Stimulated activated CD4-positive, alpha-beta T cell treated with anti-CD3 and anti-CD28 coated beads, TNF-alpha, amount 100 ng/mL, for 48 hours (primary cell): ENCODE data around the gene SNRNP48.

Experiments
- DNase-seq, 3 donors: peaks; one replicate each; pipeline ENCODE4 v3.0.0-alpha.2; 2020; ENCODE audit warnings: low read depth in 3 of 3

SNRNP48 gene

GRCh38 chr6:7559196-7559595 lies 30.8 kb upstream of the SNRNP48 start:
- no peak for DNase-seq

DNA sequence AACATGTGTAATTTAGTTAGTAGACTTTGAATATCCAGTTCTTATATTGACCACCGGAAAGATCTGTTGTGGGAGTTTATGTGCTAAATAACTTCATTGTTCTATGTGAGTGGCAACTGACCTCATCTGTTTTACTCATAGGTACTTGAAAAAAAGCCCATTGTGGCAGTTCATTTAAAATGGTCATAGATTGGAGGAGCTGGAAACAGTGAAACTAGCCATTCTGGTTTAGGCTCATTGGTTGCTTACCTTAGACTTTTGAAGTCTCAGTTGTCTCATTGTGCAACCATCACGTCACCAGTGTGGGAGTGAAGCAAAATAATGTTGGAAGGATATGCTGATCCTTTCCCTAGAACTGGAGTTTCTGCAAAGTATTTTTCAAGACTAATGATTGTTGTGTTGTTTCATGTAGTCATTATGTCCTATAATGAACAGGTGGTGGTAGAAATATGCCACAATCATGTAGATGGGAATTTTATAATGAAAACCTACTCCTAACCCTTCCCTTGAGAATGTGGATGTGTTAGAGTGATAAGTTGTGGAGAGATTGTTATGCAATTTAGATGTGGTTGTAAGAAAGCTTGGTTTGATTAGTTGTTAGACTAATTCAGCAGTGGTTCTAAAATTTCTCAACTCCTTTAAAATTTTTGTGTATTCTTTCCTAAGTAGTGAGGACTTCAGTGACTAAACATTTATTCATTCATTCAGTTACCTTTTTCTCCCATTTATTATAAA lies 30.2 kb upstream of the SNRNP48 start:
- DNase-seq = no peak

DNA sequence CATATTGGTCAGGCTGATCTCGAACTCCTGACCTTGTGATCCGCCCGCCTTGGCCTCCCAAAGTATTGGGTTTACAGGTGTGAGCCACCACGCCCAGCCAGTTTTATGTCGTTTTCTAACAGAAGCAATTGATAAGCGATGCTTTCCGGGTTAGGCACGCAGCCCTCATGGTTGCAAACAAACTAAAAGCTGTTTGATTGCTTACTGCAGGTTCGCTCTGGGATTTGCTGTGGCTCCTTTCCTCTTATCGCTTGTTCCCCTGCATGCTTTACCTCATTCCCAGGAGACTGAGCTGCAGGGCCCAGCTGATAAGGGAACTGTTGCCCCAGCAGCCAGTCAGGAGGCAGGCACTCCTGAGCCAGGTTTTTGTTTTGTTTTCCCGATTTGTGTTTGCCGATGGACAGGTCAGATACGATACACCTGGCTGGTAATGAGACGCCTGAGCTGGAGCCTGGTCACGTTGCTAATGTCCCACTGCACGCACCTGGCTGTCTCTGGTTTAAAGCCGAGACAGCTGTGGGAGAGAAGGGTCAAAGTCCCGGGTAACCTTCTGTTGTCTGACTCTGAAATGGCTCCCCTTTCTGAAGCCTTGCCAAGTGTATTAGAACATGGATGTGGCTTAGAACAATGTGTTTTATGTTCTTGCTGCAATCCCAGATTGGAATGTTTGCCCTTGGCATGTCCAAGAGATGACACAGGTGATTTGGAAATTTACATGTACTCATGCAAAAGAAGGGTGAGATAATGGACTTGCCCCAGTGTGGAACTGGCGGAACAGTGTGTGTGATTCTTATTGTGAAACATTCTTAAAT lies 28.6 kb upstream of the SNRNP48 start:
- no peak for DNase-seq

DNA sequence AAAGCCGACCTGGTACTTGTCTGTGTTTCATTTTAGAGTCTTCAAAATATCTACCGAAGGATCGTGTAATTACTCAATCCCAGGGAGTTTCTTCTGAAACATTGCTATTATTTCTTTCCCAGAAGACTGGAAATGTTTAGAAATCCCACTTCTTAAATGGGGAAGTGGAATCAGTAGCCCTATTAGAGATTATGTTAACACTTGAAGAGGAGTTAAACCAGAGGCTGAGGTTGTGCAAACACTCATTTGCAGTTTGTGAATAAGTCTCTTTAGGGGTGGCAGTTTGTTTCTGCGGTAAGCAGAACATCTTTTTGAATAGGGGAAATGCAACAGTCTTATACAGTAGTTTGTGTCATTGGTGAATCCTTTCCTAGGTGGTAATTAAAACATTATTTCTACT lies 27.2 kb upstream of the SNRNP48 start:
- no peak for DNase-seq

- no peak for DNase-seq
Measured at GRCh38 chr6:7566107-7566506, 23.9 kb upstream of the SNRNP48 start.

DNA sequence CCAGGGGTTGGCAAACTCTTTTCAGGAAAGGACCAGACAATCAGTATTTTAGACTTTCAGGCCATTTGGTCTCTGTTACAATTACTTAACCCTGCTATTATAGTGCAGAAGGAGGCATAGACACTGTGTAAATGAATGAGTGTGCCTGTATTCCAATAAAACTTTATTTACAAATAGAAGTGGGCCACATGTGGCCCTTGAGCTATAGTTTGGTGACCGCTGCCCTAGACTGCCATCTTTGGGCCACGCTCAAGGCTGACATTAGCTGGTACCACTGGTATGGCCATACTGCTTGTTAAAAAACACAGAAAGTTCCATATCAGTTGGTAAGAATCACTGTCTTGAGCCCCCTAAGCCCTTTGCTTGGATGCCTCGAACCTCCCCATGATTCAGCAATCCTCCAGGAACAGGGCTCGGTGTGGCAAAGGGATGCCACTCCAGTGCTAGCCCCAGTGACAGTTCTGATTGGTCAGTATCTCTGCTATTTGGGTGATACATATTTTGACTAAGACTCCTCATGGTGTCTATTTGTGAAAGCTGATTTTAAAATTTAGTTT lies 23.3 kb upstream of the SNRNP48 start:
- DNase-seq = no peak

GRCh38 chr6:7568021-7568420 lies 22.0 kb upstream of the SNRNP48 start:
- no peak for DNase-seq

- no peak for DNase-seq
Measured at GRCh38 chr6:7569082-7569481, 20.9 kb upstream of the SNRNP48 start.

- no peak for DNase-seq
Measured at GRCh38 chr6:7572213-7572943, 17.6 kb upstream of the SNRNP48 start.

GRCh38 chr6:7574500-7574899 lies 15.5 kb upstream of the SNRNP48 start:
- no peak for DNase-seq

DNA sequence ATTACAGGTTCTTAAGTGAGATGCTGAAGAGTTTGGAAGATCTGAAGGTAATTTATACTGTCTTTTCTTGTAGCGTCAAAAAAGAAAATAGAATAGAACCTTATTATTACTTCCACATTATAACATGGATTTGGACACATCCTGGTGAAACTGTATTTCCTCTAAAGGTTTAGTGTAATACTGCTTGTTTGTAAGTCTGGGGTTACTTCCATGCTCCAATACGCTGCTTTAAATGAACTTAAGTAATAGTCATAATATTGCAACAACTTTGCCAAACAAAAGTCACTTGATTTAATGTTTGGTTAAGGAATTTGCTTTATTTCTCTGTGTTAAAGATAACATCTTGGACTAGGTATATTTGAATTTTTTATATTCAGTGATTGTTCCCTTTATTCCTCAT lies 11.5 kb upstream of the SNRNP48 start:
- DNase-seq = no peak

- no peak for DNase-seq
Measured at GRCh38 chr6:7578931-7579330, 11.1 kb upstream of the SNRNP48 start.

DNA sequence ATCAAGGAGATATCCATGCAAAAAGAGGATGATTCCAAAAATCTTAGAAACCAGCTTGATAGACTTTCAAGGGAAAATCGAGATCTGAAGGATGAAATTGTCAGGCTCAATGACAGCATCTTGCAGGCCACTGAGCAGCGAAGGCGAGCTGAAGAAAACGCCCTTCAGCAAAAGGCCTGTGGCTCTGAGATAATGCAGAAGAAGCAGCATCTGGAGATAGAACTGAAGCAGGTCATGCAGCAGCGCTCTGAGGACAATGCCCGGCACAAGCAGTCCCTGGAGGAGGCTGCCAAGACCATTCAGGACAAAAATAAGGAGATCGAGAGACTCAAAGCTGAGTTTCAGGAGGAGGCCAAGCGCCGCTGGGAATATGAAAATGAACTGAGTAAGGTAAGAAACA lies 10.1 kb upstream of the SNRNP48 start:
- no peak for DNase-seq

GRCh38 chr6:7580537-7580926 lies 9.5 kb upstream of the SNRNP48 start:
- DNase-seq = no peak

- DNase-seq = no peak
Measured at GRCh38 chr6:7580927-7581618, 8.9 kb upstream of the SNRNP48 start.

DNA sequence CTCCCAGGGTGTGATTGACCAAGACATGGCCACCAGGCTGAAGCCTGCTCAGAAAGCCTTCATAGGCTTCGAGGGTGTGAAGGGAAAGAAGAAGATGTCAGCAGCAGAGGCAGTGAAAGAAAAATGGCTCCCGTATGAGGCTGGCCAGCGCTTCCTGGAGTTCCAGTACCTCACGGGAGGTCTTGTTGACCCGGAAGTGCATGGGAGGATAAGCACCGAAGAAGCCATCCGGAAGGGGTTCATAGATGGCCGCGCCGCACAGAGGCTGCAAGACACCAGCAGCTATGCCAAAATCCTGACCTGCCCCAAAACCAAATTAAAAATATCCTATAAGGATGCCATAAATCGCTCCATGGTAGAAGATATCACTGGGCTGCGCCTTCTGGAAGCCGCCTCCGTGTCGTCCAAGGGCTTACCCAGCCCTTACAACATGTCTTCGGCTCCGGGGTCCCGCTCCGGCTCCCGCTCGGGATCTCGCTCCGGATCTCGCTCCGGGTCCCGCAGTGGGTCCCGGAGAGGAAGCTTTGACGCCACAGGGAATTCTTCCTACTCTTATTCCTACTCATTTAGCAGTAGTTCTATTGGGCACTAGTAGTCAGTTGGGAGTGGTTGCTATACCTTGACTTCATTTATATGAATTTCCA lies 4.6 kb upstream of the SNRNP48 start:
- DNase-seq = no peak

DNA sequence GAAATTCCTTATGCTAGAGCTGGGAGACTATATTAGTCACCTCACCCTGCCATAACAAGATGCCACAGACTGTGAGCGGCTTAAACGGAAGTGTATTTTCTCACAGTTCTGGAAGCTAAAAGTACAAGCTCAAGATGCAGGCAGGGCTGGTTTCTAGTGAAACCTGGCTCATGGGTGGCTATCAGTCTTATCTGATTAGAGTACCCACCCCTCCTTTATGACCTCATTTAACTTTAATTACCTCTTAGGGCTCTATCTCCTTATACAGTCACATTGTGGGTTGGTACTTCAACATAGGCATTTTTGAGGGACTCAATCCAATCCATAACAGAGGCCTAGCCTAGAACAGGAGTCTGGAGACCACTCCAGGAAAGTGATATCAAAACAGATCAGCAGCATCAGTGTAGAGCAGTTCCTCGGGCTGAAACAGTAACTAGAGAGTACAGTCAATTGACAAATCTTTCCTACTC lies 2.3 kb upstream of the SNRNP48 start:
- DNase-seq = no peak

DNA sequence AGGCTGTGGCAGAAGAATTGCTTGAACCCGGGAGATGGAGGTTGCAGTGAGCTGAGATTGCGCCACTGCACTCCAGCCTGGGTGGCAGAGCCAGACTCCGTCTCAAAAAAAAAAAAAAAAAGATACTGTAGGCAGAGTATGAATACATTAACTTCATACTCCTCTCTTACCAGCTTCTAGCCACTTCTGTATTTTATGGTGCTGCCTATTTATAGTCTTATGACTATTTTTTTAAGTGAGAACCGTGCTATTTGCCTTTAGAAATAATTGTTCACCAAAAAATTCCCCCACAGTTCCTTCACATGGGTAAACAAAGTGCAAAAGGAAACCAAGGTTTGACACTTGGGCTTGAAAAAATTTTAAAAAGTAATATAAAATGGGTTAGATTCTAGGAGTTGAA lies 1.5 kb upstream of the SNRNP48 start:
- no peak for DNase-seq

GRCh38 chr6:7589221-7589620 lies 777 bp upstream of the SNRNP48 start:
- DNase-seq = no peak

GRCh38 chr6:7590918-7591302 lies 912 bp downstream of the SNRNP48 start:
- no peak for DNase-seq

GRCh38 chr6:7591770-7592169 lies 1.8 kb downstream of the SNRNP48 start:
- DNase-seq = no peak
